ENCODE measurements around the gene PTPRM.

The PTPRM gene

DNA sequence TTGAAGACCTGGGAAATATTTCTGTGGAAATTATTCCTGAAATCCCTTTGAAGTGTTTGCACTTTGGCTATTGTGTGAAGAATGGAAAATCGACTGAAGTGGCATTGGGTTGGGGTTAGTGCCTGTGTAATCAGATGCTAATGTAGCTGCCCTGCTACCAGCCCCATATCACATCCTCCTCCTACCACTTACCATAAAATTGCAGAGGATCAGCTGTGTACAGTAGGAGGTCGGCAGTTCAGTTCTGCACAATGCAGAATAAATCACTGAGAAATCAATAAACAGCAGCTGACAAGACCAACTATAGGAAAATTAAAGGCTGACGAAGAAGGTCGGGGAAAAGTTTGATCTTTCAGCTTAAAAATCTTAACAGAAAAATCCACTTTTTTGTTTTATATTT is 440.9 kb downstream of the PTPRM start:
- no peaks in the 10 kb centered on the region for H3K4me1 ChIP-seq (ENCODE audit: low read length)
- H3K9me3 ChIP-seq (replicated peaks; ENCODE audit: insufficient read depth, low read length) = no peaks in the 10 kb centered on the region
- H3F3A ChIP-seq (ENCODE audit: insufficient read depth, low read length) = no peaks in the 10 kb centered on the region
- TF ChIP-seq EZH2phosphoT487 (IDR thresholded peaks at IDR 0.05; ENCODE audit: low read length) (no peak), EZH2 (optimal IDR thresholded peaks at IDR 0.05; ENCODE audit: low read depth, low read length) (no peak), CTCF (IDR thresholded peaks at IDR 0.05; ENCODE audit: low read length) (no peak)
- H3K27ac ChIP-seq (ENCODE audit: low read length) = no peak overlapping the region
- H3K4me2 ChIP-seq (ENCODE audit: low read depth, low read length) = no peak overlapping the region
- no peaks in the 10 kb centered on the region for H3K79me2 ChIP-seq (ENCODE audit: low read length)
- H3K4me3 ChIP-seq (ENCODE audit: low read length) = no peak overlapping the region
- H3K9ac ChIP-seq (ENCODE audit: low read length) = no peak overlapping the region
- H4K20me1 ChIP-seq (ENCODE audit: insufficient read depth, low read length) = no peaks in the 10 kb centered on the region
- no peak for DNase-seq
- no peaks in the 10 kb centered on the region for H3K36me3 ChIP-seq (replicated peaks; ENCODE audit: insufficient read depth, low read length)
- no peak overlapping the region for H2AFZ ChIP-seq (ENCODE audit: low read length)
- H3K27me3 ChIP-seq (replicated peaks; ENCODE audit: insufficient read depth, low read length) = no peaks in the 10 kb centered on the region
- no peaks in the 10 kb centered on the region for H3K9me2 ChIP-seq (replicated peaks; ENCODE audit: insufficient read depth, low read length)

DNA sequence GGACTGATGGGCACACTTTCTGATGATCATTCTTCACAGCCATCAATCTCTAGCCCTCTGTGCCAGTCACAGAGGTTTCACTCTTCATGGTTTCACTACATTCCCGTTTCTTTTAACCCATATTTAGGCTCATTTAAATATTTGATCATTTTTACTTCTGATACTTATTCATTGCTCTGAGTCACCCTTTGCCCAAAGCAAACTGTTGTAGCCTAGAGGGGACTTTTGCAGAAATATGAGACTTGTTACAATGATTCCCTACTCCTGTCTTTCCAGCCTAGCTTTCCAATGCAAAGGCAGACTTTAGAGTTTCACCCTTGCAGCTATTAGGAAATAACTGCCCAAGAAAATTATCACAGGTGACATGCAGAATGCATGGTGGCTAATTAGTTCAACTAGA is 444.2 kb downstream of the PTPRM start:
- H3K4me2 ChIP-seq (ENCODE audit: low read depth, low read length) = no peak overlapping the region
- H3K79me2 ChIP-seq (ENCODE audit: low read length) = no peaks in the 10 kb centered on the region
- TF ChIP-seq CTCF (IDR thresholded peaks at IDR 0.05; ENCODE audit: low read length) (no peak), EZH2phosphoT487 (IDR thresholded peaks at IDR 0.05; ENCODE audit: low read length) (no peak), EZH2 (optimal IDR thresholded peaks at IDR 0.05; ENCODE audit: low read depth, low read length) (no peak)
- H3F3A ChIP-seq (ENCODE audit: insufficient read depth, low read length) = no peaks in the 10 kb centered on the region
- H2AFZ ChIP-seq (ENCODE audit: low read length) = no peak overlapping the region
- no peaks in the 10 kb centered on the region for H3K27me3 ChIP-seq (replicated peaks; ENCODE audit: insufficient read depth, low read length)
- H3K36me3 ChIP-seq (replicated peaks; ENCODE audit: insufficient read depth, low read length) = no peaks in the 10 kb centered on the region
- H3K9me2 ChIP-seq (replicated peaks; ENCODE audit: insufficient read depth, low read length) = no peaks in the 10 kb centered on the region
- no peak overlapping the region for H3K9ac ChIP-seq (ENCODE audit: low read length)
- no peaks in the 10 kb centered on the region for H3K9me3 ChIP-seq (replicated peaks; ENCODE audit: insufficient read depth, low read length)
- no peak for DNase-seq
- H3K27ac ChIP-seq (ENCODE audit: low read length) = no peak overlapping the region
- no peak overlapping the region for H3K4me3 ChIP-seq (ENCODE audit: low read length)
- no peaks in the 10 kb centered on the region for H4K20me1 ChIP-seq (ENCODE audit: insufficient read depth, low read length)
- H3K4me1 ChIP-seq (ENCODE audit: low read length) = no peaks in the 10 kb centered on the region

DNA sequence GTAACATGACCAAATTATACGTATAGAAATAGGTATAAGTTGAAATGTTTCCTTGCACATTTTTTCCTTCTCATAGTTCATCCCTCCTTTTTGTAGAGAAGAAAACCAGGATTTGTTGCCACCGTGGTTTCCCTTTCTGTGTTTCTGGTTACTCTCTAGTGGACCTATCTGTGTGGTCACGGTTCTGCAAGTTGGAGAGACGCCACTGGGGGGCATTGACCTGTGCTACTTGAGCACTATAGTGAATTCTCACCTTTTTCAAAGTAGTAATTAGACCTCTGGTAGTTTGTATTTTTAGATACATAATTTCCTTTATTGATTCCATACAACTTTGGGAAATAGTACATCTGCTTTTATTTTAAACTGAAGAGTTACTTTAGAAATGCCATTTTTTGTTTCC is 444.8 kb downstream of the PTPRM start:
- Histone ChIP-seq H3K4me2 (ENCODE audit: low read depth, low read length) (no peak overlapping the region), H3K36me3 (replicated peaks; ENCODE audit: insufficient read depth, low read length) (no peaks in the 10 kb centered on the region), H3K79me2 (ENCODE audit: low read length) (no peaks in the 10 kb centered on the region), H3K9me2 (replicated peaks; ENCODE audit: insufficient read depth, low read length) (no peaks in the 10 kb centered on the region), H3K27me3 (replicated peaks; ENCODE audit: insufficient read depth, low read length) (no peaks in the 10 kb centered on the region), H3K9me3 (replicated peaks; ENCODE audit: insufficient read depth, low read length) (no peaks in the 10 kb centered on the region), H2AFZ (ENCODE audit: low read length) (no peak overlapping the region), H3K9ac (ENCODE audit: low read length) (no peak overlapping the region), H3F3A (ENCODE audit: insufficient read depth, low read length) (no peaks in the 10 kb centered on the region), H3K4me3 (ENCODE audit: low read length) (no peak overlapping the region), H3K4me1 (ENCODE audit: low read length) (no peaks in the 10 kb centered on the region), H4K20me1 (ENCODE audit: insufficient read depth, low read length) (no peaks in the 10 kb centered on the region), H3K27ac (ENCODE audit: low read length) (no peak overlapping the region)
- TF ChIP-seq EZH2phosphoT487 (IDR thresholded peaks at IDR 0.05; ENCODE audit: low read length) = no peak
- no peak for TF ChIP-seq EZH2 (optimal IDR thresholded peaks at IDR 0.05; ENCODE audit: low read depth, low read length)
- no peak for TF ChIP-seq CTCF (IDR thresholded peaks at IDR 0.05; ENCODE audit: low read length)
- no peak for DNase-seq
